Measurements from ENCODE around the gene OTOF.

OTOF gene

DNA sequence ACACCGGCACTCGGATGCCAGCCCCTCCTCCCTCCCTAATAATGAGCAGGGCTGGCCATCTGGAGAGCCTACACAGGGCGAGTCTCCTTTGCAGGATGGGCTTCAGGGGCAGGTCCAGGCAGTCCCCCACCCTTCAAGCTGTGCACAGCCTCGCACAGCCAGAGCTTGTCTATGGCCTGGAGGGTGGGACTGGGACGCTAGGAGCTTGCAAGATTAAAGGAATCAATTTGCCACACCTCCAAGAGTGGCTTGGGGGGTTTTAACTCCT lies 43.9 kb upstream of the OTOF start:
- DNase-seq: no peak
- Mint-ChIP-seq H3K9me3 (no peaks in the 10 kb centered on the region), H3K4me3 (no peak overlapping the region), H3K4me1 (peaks cover 43% of the 10 kb centered on the region), H3K27ac (no peak overlapping the region), H3K36me3 (ENCODE audit: low read depth) (no peaks in the 10 kb centered on the region), H3K27me3 (ENCODE audit: low read depth, poor library complexity) (peaks cover 2% of the 10 kb centered on the region)
- no peak for TF ChIP-seq CTCF (IDR thresholded peaks at IDR 0.05)

DNA sequence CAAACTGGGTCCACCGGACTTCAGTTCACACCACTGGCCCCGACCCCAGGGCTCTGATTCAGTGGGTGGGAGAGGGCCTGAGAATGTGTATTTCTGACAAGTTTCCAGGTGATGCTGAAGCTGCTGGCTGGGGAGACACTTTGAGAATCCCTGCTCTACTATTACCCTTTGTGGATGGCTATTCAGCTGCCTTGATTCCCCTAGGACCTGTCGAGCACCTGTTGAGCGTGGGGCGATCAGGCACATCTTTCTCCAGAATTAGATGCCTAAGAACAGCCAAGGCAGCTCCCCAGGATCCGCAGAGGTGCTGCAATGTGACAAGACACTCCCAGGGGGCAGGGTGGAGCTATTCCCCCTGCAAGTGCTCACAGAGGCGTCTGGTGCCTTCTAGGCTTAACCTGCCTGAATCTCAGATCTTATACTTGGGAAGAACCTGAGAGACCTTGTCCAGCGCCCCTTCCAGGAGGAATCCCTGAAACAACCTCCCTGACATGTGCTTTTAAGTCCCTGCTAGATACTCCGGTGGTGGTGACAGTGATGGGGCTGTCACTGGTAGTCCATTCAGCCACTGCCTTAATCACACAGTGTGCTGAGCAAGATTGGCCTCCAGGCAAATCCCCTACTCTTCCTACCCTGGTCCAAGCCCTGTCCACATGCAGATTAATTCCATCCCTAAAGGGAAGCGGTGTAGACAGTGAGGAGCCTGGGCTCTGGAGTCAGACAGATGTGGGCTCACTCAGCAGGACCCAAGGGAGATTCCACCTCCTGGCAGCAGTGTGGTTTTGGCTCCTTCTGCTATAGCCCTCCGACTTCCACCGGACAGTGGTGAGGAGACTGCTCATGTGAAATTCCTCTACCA lies 43.4 kb upstream of the OTOF start:
- Mint-ChIP-seq H3K9me3 (no peaks in the 10 kb centered on the region), H3K4me3 (no peak overlapping the region), H3K4me1 (peaks cover 43% of the 10 kb centered on the region), H3K27me3 (ENCODE audit: low read depth, poor library complexity) (peaks cover 2% of the 10 kb centered on the region), H3K27ac (no peak overlapping the region), H3K36me3 (ENCODE audit: low read depth) (no peaks in the 10 kb centered on the region)
- peak; percentile 34 for DNase-seq
- peak; percentile 38 for TF ChIP-seq CTCF (IDR thresholded peaks at IDR 0.05)

DNA sequence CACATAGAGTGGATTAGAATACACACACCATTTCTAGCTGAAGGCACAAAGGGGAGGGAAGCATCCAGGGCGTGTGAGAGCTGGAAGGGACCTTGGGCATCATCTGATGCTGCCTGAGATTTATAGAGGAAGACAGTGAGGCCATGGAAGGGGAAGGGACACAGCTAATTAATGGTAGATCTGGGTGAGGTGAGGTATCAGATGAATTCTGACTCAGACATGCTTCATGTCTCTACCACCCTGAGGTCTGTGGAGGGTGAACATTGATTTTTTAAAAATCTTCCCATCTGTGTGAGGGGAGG lies 42.2 kb upstream of the OTOF start:
- no peak for TF ChIP-seq CTCF (IDR thresholded peaks at IDR 0.05)
- Mint-ChIP-seq H3K27me3 (ENCODE audit: low read depth, poor library complexity) (peaks cover 2% of the 10 kb centered on the region), H3K4me1 (peaks cover 43% of the 10 kb centered on the region), H3K9me3 (no peaks in the 10 kb centered on the region), H3K36me3 (ENCODE audit: low read depth) (no peaks in the 10 kb centered on the region), H3K4me3 (no peak overlapping the region), H3K27ac (no peak overlapping the region)
- DNase-seq: no peak

DNA sequence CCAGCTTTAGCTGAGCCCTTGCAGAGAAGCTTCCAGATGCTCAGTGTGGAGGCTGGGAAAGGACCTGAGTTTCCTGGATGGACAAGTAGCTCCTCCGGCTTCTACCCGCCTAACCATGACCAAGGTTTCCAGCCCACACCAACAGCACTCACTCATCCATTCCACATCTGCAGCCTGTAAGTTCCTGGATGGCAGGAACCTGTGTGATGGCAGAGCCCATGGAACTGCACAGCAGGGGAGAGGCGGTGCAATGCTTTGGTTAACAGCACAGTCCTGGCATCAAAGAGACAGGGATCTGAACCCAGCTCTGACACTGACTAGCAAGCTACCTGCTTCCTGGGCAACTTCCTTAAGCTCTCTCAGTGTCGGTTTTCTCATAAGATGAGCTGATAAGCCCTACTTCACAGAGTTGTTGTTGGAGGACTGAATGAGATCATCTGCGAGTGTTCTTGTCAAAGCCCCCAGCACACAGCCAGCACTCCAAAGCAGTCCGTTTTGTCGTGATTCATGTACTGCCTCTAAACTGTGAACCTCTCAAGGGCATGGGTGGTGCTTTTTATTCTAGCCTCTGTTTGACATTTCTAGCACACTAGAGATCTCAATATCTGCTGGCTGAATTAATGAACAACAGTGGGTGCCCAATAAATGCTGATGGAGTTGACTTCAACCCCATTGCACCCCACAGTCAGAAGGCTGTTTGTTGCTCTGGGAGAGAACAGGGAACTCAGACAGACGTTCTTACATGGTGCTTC lies 41.6 kb upstream of the OTOF start:
- Mint-ChIP-seq H3K4me3 (no peak overlapping the region), H3K27ac (no peak overlapping the region), H3K4me1 (peaks cover 43% of the 10 kb centered on the region), H3K36me3 (ENCODE audit: low read depth) (no peaks in the 10 kb centered on the region), H3K9me3 (no peaks in the 10 kb centered on the region), H3K27me3 (ENCODE audit: low read depth, poor library complexity) (peaks cover 5% of the 10 kb centered on the region)
- TF ChIP-seq CTCF (IDR thresholded peaks at IDR 0.05): no peak
- no peak for DNase-seq

DNA sequence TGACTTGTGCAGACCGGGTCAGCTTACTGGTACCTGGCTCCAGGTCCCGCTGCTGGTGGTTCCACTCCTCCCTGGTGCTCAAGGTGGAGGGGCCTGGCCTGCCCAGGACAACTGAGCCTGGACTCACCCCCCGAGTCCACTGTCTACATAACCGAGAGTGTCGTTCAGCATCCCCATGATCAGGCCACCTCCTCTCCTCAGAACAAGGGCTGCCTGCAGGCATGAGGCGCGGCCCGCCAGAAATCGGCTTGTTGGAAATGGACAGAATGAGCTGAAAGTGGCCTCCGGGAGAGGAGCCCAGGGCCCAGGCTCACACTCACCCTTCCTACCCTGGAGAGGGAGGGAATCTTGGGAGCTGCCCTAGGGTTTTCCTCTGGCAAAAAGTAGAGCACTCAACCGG lies 38.9 kb upstream of the OTOF start:
- DNase-seq: no peak
- H3K4me3 Mint-ChIP-seq: no peak overlapping the region
- H3K27me3 Mint-ChIP-seq (ENCODE audit: low read depth, poor library complexity): peaks cover 11% of the 10 kb centered on the region
- no peaks in the 10 kb centered on the region for H3K36me3 Mint-ChIP-seq (ENCODE audit: low read depth)
- TF ChIP-seq CTCF (IDR thresholded peaks at IDR 0.05): no peak
- peaks cover 34% of the 10 kb centered on the region for H3K4me1 Mint-ChIP-seq
- H3K27ac Mint-ChIP-seq: no peak overlapping the region
- no peaks in the 10 kb centered on the region for H3K9me3 Mint-ChIP-seq

GRCh38 chr2:26516246-26516645 lies 38.3 kb upstream of the OTOF start:
- Mint-ChIP-seq H3K9me3 (no peaks in the 10 kb centered on the region), H3K36me3 (ENCODE audit: low read depth) (no peaks in the 10 kb centered on the region), H3K4me1 (peaks cover 34% of the 10 kb centered on the region), H3K4me3 (no peak overlapping the region), H3K27me3 (ENCODE audit: low read depth, poor library complexity) (peaks cover 11% of the 10 kb centered on the region), H3K27ac (no peak overlapping the region)
- DNase-seq: no peak
- no peak for TF ChIP-seq CTCF (IDR thresholded peaks at IDR 0.05)

Measured in nephron progenitor cell (in vitro differentiated cells).